ENCODE results near the gene LRP6.

The LRP6 gene

GRCh38 chr12:12068751-12069150, 198.1 kb downstream of the LRP6 start:
- DNase-seq = no peak
